ENCODE measurements around the gene EEF1AKMT1.
"Not testable (repeated sequence)": the region's sequence is repeated elsewhere in the genome, so short reads cannot be mapped to it uniquely, and the experiment has no call there.

The EEF1AKMT1 gene

DNA sequence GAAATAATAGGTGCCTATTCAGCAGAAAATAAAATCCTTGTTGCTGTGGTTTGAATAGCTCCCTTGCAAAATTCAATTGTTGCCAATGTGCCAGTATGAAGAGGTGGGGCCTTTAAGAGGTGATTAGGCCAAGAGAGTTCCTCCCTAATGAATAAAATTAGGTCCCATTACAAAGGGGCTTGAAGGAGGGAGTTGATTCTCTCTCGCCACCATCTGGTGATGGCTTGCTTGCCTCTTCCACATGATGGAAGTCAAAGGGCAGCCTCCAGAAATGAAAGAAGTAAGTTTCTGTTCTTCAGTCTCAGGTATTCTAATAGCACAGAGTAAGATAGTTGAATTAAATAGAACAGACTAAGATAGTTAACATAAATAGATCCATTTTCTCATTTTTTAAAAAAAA is 3.0 kb upstream of the EEF1AKMT1 start:
- no peak for DNase-seq

DNA sequence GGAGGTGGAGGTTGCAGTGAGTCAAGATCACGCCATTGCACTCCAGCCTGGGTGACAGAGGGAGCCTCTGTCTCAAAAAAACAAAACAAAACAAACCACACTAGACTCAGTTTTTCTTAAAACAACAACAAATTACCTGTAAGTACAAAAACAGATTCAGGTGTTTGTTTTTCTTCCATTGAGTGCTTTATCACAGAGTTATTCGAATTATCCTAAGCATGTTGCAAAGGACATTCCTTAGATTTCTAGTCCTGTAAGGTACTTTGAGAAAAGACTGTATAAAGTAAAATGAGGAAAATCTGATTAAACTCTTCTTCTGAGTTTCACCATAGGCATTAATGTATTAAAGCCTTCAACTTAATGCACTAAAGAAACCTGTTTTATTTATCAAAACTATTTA is 2.2 kb upstream of the EEF1AKMT1 start:
- no peak for DNase-seq

DNA sequence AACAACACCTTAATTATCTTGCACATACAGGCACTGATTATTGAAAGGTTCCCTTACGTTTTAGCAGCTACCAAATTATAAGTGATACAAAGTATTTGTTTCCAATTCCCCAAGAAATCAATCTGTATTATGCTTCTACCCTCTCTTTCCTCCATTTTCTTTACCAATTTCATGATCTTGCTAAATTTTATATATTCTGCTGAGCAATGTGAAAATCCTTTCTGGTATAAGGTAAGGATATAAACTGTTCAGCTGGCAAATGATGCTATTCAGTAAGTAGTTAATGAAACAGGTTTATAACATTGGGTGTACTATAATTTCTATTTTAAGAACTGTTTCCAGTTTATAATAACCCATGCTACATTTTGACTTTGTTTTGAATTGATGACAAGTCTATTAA is 985 bp upstream of the EEF1AKMT1 start:
- no peak for DNase-seq

DNA sequence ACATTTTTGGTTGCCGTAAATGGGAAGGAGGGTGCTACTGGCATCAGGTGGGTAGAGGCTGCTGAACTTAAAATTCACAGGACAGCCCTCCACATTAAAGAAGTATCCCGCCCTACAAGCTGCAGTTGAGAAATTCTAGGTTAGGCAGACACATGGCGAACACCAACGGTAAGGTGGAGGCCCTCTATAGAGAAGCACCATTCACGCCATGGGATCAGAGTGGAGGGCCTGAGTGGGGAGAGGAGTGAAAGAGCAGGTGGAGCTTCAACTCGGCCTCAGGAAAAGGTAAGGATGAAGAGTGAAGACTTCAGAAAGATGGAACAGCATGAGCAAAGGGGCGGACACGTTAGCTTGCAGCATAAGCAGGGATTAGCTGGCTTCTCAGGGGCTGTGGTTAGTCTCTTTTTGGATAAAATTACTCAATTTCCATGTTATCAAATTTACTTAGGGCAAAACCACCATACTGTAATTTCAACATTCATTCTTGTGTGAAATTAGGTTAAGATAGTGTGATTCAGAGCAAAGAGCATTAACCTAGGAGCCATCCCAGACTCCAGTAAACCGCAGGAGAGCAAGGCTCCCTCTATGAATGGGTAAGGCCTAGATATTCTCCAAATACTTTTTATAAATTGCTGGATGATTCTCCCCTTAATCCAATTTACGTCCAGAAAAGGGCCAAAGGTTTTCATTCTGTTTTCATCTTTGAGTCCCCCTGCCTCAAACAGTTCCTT is 1.2 kb downstream of the EEF1AKMT1 start:
- no peak for DNase-seq

DNA sequence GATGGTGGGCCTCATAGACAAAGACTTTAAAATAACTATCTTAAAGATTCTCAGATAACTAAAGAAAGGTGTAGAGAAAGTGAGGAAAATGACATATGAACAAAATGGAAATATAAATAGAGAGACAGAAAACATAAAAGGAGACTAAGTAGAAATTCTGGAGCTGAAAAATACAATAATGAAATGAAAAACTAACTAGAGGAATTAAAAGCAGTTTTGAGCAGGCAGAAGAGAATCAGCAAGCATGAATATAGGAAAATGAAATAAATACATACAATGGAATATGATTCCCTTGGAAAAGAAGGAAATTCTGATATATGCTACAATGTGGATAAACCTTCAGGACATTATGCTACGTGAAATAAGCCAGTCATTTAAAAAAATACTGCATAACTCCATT is 3.9 kb downstream of the EEF1AKMT1 start:
- DNase-seq = no peak

DNA sequence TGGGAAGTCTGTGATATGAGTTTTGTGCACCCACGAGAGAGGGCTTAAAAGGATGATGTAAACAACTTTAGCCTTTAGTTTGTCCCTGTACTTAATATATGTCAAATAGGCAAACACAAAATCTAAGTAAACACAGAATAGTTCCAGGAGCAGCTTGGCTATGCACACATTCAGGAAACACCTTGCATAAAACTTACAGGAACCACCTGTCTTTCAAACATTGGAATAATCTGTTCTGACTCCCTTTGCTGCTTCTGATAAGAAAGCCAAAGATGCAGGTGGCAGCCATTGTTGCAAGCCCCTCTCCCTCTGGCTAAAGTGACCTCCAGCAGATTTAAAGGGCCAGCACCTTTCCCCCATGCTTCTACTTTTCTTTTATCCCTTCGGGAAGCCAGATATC is 4.7 kb downstream of the EEF1AKMT1 start:
- no peak for DNase-seq

DNA sequence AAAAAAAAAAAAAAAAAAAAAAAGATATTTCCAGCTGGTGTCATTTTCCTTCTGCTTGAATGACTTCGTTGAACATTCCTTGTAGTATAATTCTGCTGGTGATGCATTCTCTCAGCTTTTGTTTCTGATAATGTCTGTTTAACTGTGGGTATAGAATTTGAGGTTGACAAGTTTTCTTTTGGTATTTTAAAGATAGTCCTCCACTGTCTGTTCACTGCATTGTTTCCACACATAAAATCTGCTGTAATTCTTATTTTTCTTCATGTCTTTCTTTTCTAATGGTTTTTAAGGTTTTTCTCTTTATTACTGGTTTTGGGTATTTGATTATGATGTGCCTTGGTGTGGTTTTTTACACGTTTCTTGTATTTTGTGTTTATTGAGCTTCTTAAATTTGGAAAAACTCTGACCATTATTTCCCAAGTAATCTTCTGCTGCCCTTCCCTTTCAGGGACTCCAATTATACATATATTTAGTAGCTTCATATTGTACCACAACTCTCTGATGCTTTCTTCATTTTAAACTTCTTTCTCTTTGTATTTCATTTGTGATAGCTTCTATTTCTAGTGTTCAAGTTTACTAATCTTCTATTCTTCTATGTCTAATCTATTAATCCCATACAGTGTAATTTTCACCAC is 6.3 kb downstream of the EEF1AKMT1 start:
- DNase-seq = no peak

DNA sequence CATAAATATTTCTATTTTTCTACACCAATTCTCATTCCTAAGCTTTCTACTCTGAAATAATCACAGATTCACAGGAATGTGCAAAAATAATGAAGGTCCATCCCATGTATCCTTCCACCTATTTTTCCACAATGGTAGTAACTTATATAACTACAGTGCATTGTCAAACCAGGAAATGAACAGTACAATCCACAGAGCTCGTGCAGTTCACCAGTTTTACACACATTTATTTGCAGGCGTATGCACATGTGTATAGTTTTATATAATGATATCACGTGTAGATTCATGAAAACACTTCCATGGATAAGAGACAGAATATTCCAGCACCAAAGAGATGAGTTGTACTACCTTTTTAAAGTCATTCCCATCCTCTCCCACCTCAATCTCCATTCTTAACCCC is 12.9 kb downstream of the EEF1AKMT1 start:
- no peak for DNase-seq

DNA sequence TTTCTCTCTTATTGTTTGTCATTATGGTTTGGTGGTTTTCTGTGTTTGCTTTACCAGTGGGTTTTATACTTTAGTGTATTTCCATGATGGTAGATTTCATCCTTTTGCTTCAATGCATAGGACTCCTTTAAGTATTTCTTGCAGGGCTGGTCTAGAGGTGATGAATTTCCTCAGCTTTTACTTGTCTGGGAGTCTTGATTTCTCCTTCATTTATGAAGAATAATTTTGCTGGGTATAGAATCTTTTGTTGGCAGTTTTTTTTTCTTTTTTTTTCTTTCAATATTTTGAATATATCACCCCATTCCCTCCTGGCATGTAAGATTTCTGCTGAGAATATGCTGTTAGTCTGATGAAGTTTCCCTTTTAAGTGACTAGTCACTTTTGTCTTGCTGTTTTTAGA is 19.8 kb downstream of the EEF1AKMT1 start:
- no peak for DNase-seq

DNA sequence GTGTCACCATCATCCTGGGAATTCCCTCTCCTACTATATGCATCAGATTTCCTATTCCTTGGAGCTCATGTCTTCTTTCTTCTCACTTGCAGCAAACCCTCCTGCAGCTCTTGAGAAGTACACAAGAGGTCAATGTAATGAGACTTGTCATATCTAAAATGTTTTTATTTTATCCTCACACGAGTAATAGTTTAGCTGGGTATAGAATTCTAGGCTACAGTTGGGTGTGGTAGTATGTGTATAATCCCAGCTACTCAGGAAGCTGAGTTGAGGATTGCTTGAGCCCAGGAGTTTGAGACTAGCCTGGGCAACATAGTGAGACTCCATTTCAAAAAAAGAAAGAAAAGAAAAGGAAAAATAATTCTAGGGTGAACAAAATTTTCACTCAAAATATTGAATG is 24.4 kb downstream of the EEF1AKMT1 start:
- peak in 1 of 2 donors; percentile 25 for DNase-seq

DNA sequence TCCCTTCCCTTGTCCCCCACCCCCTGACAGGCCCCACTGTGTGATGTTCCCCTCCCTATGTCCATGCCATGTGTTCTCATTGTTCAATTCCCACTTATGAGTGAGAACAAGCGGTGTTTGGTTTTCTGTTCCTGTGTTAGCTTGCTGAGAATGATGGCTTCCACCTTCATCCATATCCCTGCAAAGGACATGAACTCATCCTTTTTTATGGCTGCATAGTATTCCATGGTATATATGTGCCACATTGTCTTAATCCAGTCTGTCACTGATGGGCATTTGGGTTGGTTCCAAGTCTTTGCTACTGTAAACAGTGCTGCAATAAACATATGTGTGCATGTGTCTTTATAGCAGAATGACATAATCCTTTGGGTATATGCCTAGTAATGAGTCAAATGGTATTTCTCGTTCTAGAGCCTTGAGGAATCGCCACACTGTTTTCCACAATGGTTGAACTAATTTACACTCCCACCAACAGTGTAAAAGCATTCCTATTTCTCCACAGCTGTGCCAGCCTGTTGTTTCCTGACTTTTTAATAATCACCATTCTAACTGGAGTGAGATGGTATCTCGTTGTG is 29.8 kb downstream of the EEF1AKMT1 start:
- DNase-seq = not testable (repeated sequence)

DNA sequence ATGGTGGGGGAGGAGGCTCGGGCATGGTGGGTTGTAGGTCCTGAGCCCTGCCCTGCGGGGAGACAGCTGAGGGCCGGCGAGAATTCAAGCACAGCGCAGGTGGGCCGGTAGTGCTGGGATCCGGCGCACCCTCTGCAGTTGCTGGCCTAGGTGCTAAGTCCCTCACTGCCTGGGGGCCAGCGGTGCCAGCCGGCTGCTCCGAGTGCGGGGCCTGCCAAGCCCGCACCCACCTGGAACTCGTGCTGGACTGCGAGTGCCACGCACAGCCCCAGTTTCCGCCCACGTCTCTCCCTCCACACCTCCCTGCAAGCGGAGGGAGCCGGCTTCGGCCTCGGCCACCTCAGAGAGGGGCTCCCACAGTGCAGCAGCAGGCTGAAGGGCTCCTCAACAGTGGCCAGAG is 33.7 kb downstream of the EEF1AKMT1 start:
- no peak for DNase-seq

DNA sequence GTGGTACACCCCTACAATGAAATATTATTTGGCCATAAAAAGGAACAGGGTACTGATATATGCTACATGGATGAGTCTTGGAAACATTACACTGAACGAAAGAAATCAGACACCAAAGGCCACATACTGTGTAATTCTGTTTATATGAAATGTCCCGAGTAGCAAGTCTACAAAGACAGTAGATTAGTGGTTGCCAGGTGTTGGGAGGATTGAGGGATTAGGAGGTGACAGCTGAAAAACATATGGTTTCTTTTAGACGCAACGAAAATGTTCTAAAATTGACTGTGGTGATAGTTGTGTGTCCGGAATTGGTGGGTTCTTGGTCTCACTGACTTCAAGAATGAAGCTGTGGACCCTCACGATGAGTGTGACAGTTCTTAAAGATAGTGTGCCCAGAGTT is 35.1 kb downstream of the EEF1AKMT1 start:
- DNase-seq = no peak

DNA sequence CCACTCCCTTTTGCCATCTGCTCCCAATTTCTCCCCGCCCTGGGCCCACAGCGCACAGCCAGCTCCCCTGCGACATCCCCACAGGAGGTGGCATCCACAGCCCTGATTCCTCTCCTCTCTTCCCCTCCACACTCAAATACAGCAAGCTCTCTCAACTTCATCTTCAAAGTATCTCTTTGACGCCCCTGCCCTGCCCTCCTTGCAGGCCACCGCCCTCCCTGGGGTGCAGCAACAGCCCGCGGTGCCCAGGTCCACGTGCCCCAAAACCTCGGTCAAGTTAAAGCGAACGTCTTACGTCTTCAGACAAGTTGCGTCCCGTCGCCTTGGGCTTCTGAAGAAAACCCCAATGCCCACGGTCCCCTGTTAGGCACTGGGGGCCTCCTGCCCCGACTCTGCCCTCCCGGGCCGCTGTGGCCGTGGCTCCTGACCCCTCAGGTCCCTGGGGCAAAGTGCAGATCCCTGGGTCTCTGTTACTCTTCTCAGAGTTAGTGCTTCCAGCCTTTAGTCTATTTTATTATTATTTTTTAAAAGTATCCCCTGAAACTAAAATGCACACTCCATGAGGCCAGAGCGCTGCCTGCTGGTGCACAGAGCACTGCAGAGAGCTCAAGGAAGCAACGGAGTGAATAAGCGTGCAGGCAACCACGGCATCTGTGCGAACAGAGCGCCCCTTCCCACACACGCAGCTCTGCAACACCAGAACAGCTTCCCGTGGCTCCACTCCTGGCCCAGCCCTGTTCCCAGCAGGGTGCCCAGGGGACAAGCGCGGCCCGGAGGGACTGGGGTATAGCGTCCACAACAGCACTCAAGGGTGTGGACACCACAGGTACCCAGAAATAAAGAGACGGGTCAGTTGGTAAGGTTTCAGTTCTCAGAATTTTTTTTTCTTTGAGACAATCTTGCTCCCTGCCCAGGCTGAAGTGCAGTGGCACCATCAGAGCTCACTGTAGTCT is 43.9 kb downstream of the EEF1AKMT1 start:
- no peak for DNase-seq

DNA sequence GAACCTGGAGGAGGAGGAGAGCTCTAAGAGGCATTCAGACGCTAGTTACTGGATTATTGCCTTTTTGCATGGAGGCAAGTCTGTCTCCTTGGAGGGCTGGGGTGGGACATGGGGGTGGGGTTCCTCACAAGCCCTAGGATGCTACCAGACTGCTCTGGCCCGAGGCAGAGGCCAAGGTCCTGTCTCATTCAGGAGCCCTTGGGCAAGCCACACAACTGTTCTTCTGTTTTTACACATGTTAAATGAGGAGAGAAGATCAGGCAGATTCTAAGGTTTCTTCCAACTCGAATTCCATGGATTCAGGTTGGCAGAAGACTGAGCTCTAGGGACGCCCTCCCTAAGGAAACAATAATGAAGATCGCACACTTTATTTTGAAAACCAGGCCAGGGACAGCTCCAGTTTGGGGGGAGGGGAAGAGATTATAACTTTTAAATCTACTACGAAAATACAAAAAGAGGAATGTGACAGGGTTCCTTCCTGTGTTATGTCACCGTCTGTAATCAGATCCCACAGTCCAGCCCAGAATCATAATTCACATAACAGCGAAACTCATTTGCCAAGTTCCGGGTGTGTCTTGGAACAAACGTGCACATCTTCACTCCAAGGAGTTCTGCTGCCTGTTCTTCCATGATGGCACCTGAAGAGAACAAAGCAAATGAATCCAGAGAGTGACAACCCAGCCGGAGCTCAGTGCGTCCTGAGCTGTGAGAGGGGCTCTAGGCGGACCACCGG is 45.0 kb downstream of the EEF1AKMT1 start:
- no peak for DNase-seq

DNA sequence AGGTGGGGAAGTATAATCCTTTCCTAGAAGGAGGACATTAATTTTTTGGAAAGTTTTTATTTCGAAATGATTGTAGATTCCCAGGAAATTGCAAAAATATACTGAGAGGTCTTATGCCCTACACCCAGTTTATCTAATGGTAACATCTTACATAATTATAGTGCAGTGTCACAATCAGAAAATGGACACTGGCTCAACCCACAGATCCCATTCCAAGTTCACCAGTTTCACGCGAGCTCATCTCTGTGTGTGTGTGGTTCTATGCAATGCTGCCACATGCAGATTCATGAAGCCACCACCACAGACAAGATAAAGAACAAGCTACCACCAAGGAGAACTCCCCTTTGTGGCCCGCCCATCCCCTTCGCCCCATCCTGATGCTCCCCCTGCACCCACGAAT is 45.9 kb downstream of the EEF1AKMT1 start:
- DNase-seq = peak in 1 of 2 donors; percentile 73

DNA sequence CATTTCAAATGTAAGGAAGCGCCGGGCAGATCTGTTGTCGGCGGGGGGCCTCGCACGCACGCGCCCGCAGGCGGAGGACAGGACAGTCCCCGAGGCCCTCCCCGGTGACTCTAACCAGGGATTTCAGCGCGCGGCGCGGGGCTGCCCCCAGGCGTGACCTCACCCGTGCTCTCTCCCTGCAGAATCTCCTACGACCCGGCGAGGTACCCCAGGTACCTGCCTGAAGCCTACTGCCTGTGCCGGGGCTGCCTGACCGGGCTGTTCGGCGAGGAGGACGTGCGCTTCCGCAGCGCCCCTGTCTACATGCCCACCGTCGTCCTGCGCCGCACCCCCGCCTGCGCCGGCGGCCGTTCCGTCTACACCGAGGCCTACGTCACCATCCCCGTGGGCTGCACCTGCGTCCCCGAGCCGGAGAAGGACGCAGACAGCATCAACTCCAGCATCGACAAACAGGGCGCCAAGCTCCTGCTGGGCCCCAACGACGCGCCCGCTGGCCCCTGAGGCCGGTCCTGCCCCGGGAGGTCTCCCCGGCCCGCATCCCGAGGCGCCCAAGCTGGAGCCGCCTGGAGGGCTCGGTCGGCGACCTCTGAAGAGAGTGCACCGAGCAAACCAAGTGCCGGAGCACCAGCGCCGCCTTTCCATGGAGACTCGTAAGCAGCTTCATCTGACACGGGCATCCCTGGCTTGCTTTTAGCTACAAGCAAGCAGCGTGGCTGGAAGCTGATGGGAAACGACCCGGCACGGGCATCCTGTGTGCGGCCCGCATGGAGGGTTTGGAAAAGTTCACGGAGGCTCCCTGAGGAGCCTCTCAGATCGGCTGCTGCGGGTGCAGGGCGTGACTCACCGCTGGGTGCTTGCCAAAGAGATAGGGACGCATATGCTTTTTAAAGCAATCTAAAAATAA is 52.1 kb downstream of the EEF1AKMT1 start:
- no peak for DNase-seq

DNA sequence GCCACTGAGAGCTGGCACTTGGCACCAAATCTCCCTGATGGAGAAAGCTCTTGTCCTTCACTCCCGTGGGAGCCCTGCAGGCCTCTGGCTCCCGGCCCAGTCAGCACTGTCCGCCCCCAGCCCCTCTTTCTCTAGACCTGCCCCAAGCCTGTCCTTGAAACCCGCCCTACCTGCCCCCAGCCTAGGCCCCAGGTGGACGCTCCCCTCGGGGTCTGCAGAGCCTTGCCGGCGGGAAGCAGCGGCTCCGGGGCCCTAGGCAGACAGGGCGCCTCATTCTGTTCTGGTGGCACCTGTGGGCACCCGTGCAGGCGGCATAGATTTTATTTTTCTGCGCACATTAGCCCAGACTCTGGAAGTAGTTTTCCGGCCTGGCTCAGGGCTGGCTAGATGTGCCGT is 52.7 kb downstream of the EEF1AKMT1 start:
- no peak for DNase-seq

DNA sequence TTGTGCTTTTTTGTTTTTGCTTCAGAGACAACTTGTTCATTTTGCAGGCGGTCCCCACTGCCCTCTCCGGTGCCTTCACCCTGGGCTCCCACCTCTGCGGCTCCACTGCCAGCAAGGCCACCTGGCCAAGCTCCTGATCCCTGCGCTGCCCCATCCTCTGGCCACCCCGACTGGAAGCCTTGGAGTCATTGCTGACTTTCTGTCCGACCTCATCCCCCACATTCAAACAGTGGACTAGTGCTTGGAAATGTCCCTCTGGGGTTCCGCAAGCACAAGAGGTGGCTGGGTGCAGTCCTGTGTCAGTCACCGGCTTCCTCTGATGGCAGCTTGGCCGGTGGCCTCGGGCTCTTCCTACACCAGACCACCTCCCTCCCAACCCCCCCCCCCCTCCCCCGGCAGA is 53.3 kb downstream of the EEF1AKMT1 start:
- DNase-seq = no peak

DNA sequence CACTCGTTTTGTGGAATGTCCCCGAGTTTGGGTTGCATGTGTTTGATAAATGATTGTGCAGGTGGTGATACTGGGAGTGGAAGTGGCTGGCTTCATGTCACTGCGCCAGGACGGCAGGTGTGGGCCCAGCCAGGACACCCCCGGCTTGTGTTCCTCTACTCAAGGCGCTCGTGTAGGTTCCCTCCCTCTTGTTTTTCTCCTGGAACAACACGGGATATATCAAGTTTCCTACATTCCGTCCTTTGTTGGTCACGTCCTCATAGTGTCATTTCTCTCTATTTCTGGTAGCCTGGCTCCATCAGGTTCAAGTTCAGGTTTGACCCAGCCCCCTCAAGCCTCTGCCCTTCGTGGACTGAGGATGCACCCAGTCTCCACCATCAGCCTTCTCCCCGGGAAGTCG is 54.0 kb downstream of the EEF1AKMT1 start:
- no peak for DNase-seq

DNA sequence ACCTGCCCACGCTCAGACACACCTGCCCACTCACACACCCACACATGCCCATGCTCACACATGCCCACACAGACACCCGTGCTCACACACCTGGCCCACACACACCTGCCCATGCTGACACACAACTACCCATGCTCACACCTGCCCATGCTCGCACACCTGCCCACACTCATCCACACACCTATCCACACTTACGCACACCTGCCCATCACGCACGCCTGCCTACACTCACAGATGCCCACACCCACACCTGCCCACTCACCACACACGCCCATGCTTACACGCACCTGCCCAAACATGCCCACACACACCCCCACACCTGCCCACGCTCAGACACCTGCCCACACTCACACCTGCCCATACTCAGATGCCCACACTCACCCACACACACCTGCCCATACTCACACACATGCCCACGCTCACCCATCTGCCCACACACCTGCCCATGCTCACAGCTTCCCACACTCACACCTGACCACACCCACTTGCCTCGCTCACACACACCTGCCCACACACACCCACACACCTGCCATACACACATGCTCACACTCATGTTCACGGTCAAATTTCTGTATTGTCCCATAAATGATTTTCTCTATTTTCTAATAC is 54.7 kb downstream of the EEF1AKMT1 start:
- DNase-seq = no peak

Data from inflammatory macrophage treated with lipopolysaccharide for 1 hour (primary cell).